ENCODE results near the gene FOXA1. TPM values are rescaled to one million over a fixed set of nuclear protein-coding genes. Genes with fewer than 3 reads are reported as not detected.
"Not testable (repeated sequence)": the region's sequence is repeated elsewhere in the genome, so short reads cannot be mapped to it uniquely, and the experiment has no call there.

The FOXA1 gene
- total and polyA plus RNA-seq, 7 experiments from 2014 or later, result not detected

- ChIA-PET CTCF (no interaction called here), POLR2A (no interaction called here)
- H3K27me3 ChIP-seq (ENCODE audit: control insufficient read depth in 2 of 2, insufficient read depth in 2 of 2, low read length in 2 of 2), result no peaks in the 10 kb centered on the region
- intact Hi-C loops (cut with micrococcal nuclease), result no loop called here
- no peaks in the 10 kb centered on the region for H3K36me3 ChIP-seq (ENCODE audit: control insufficient read depth in 2 of 3, insufficient read depth in 3 of 3, low read length in 3 of 3)
- DNase-seq, result no peak
- no peak for ATAC-seq
- H3K4me1 ChIP-seq (ENCODE audit: control insufficient read depth in 2 of 2, insufficient read depth in 2 of 2, low read length in 2 of 2), result no peaks in the 10 kb centered on the region
- no peak overlapping the region for H3K4me3 ChIP-seq (ENCODE audit: low read length)
- Mint-ChIP-seq H3K9me3 (peaks cover 0 to 11% (median 0%) of the 10 kb centered on the region in 11 donors), H3K4me1 (peaks cover 0 to 2% (median 0%) of the 10 kb centered on the region in 7 donors), H3K36me3 (no peaks in the 10 kb centered on the region), H3K27ac (no peak overlapping the region), H3K27me3 (peaks cover 0 to 9% (median 4%) of the 10 kb centered on the region in 5 donors), H3K4me3 (no peak overlapping the region)
- H3K9me3 ChIP-seq (ENCODE audit: control insufficient read depth in 2 of 3, low read length in 3 of 3), result no peaks in the 10 kb centered on the region
- no peak overlapping the region for H3K27ac ChIP-seq (ENCODE audit: low read depth, low read length)
Measured at GRCh38 chr14:37566811-37567371, 28.2 kb downstream of the FOXA1 start.

- Mint-ChIP-seq H3K9me3 (peaks cover 0 to 5% (median 0%) of the 10 kb centered on the region in 11 donors), H3K27me3 (peaks cover 0 to 5% (median 0%) of the 10 kb centered on the region in 5 donors), H3K4me3 (no peak overlapping the region), H3K36me3 (no peaks in the 10 kb centered on the region), H3K27ac (no peak overlapping the region), H3K4me1 (no peaks in the 10 kb centered on the region)
- H3K4me3 ChIP-seq (ENCODE audit: low read length), result no peak overlapping the region
- no peaks in the 10 kb centered on the region for H3K27me3 ChIP-seq (ENCODE audit: control insufficient read depth in 2 of 2, insufficient read depth in 2 of 2, low read length in 2 of 2)
- no peaks in the 10 kb centered on the region for H3K36me3 ChIP-seq (ENCODE audit: control insufficient read depth in 2 of 3, insufficient read depth in 3 of 3, low read length in 3 of 3)
- intact Hi-C loops (cut with micrococcal nuclease), result no loop called here
- no peaks in the 10 kb centered on the region for H3K9me3 ChIP-seq (ENCODE audit: control insufficient read depth in 2 of 3, low read length in 3 of 3)
- POLR2A ChIA-PET, result no interaction called here
- no peak overlapping the region for H3K27ac ChIP-seq (ENCODE audit: low read depth, low read length)
- CTCF ChIA-PET, result no interaction called here
- DNase-seq (no peak), ATAC-seq (no peak)
- H3K4me1 ChIP-seq (ENCODE audit: control insufficient read depth in 2 of 2, insufficient read depth in 2 of 2, low read length in 2 of 2), result no peaks in the 10 kb centered on the region
Measured at GRCh38 chr14:37565550-37565949, 29.5 kb downstream of the FOXA1 start.

GRCh38 chr14:37563189-37563588 lies 31.9 kb downstream of the FOXA1 start:
- peaks cover 0 to 5% (median 0%) of the 10 kb centered on the region in 5 donors for H3K27me3 Mint-ChIP-seq
- CTCF ChIA-PET, result no interaction called here
- POLR2A ChIA-PET, result no interaction called here
- ATAC-seq (no peak), DNase-seq (no peak)
- H3K36me3 Mint-ChIP-seq, result no peaks in the 10 kb centered on the region
- H3K36me3 ChIP-seq (ENCODE audit: control insufficient read depth in 2 of 3, insufficient read depth in 3 of 3, low read length in 3 of 3), result no peaks in the 10 kb centered on the region
- H3K9me3 ChIP-seq (ENCODE audit: control insufficient read depth in 2 of 3, low read length in 3 of 3), result no peaks in the 10 kb centered on the region
- H3K27me3 ChIP-seq (ENCODE audit: control insufficient read depth in 2 of 2, insufficient read depth in 2 of 2, low read length in 2 of 2), result no peaks in the 10 kb centered on the region
- peaks cover 0 to 5% (median 0%) of the 10 kb centered on the region in 11 donors for H3K9me3 Mint-ChIP-seq
- intact Hi-C loops (cut with micrococcal nuclease), result no loop called here
- no peak overlapping the region for H3K27ac Mint-ChIP-seq
- H3K27ac ChIP-seq (ENCODE audit: low read depth, low read length), result no peak overlapping the region
- H3K4me3 ChIP-seq (ENCODE audit: low read length), result no peak overlapping the region
- no peaks in the 10 kb centered on the region for H3K4me1 Mint-ChIP-seq
- no peaks in the 10 kb centered on the region for H3K4me1 ChIP-seq (ENCODE audit: control insufficient read depth in 2 of 2, insufficient read depth in 2 of 2, low read length in 2 of 2)
- no peak overlapping the region for H3K4me3 Mint-ChIP-seq

GRCh38 chr14:37559386-37559785 lies 35.7 kb downstream of the FOXA1 start:
- intact Hi-C loops (cut with micrococcal nuclease), result no loop called here
- H3K4me1 ChIP-seq (ENCODE audit: control insufficient read depth in 2 of 2, insufficient read depth in 2 of 2, low read length in 2 of 2), result no peaks in the 10 kb centered on the region
- Mint-ChIP-seq H3K27ac (no peak overlapping the region), H3K27me3 (peaks cover 0 to 5% (median 0%) of the 10 kb centered on the region in 5 donors), H3K4me1 (no peaks in the 10 kb centered on the region), H3K9me3 (peaks cover 1 to 19% (median 11%) of the 10 kb centered on the region in 11 donors), H3K4me3 (no peak overlapping the region), H3K36me3 (peaks cover 0 to 9% (median 4%) of the 10 kb centered on the region in 5 donors)
- H3K27me3 ChIP-seq (ENCODE audit: control insufficient read depth in 2 of 2, insufficient read depth in 2 of 2, low read length in 2 of 2), result no peaks in the 10 kb centered on the region
- DNase-seq (no peak), ATAC-seq (no peak)
- CTCF ChIA-PET, result no interaction called here
- no peaks in the 10 kb centered on the region for H3K9me3 ChIP-seq (ENCODE audit: control insufficient read depth in 2 of 3, low read length in 3 of 3)
- no peaks in the 10 kb centered on the region for H3K36me3 ChIP-seq (ENCODE audit: control insufficient read depth in 2 of 3, insufficient read depth in 3 of 3, low read length in 3 of 3)
- POLR2A ChIA-PET, result no interaction called here
- H3K4me3 ChIP-seq (ENCODE audit: low read length), result no peak overlapping the region
- H3K27ac ChIP-seq (ENCODE audit: low read depth, low read length), result no peak overlapping the region

DNA sequence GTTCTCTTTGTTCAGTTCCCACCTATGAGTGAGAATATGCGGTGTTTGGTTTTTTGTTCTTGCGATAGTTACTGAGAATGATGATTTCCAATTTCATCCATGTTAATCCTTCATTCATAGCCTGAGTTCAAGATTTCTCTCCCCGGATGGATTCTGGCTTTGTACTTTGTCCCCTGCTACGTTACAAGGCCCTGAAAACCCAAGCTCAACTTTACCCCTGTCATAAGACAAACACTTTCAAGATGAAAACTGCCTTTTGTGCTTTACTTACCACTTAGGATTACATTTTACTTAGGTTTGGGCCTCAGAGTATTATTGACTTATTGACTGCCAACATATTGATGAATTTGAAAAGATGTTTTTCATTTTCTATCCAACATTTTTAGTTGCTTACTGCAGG lies 36.3 kb downstream of the FOXA1 start:
- no peak overlapping the region for H3K4me3 ChIP-seq (ENCODE audit: low read length)
- H3K27ac ChIP-seq (ENCODE audit: low read depth, low read length), result no peak overlapping the region
- Mint-ChIP-seq H3K27ac (no peak overlapping the region), H3K36me3 (peaks cover 0 to 9% (median 4%) of the 10 kb centered on the region in 5 donors), H3K9me3 (peaks cover 1 to 25% (median 15%) of the 10 kb centered on the region in 11 donors), H3K27me3 (peaks cover 0 to under 1% (median 0%) of the 10 kb centered on the region in 5 donors), H3K4me1 (no peaks in the 10 kb centered on the region), H3K4me3 (no peak overlapping the region)
- ChIA-PET POLR2A (no interaction called here), CTCF (no interaction called here)
- ATAC-seq (no peak), DNase-seq (no peak)
- H3K9me3 ChIP-seq (ENCODE audit: control insufficient read depth in 2 of 3, low read length in 3 of 3), result no peaks in the 10 kb centered on the region
- intact Hi-C loops (cut with micrococcal nuclease), result no loop called here
- H3K36me3 ChIP-seq (ENCODE audit: control insufficient read depth in 2 of 3, insufficient read depth in 3 of 3, low read length in 3 of 3), result no peaks in the 10 kb centered on the region
- H3K4me1 ChIP-seq (ENCODE audit: control insufficient read depth in 2 of 2, insufficient read depth in 2 of 2, low read length in 2 of 2), result no peaks in the 10 kb centered on the region
- no peaks in the 10 kb centered on the region for H3K27me3 ChIP-seq (ENCODE audit: control insufficient read depth in 2 of 2, insufficient read depth in 2 of 2, low read length in 2 of 2)

DNA sequence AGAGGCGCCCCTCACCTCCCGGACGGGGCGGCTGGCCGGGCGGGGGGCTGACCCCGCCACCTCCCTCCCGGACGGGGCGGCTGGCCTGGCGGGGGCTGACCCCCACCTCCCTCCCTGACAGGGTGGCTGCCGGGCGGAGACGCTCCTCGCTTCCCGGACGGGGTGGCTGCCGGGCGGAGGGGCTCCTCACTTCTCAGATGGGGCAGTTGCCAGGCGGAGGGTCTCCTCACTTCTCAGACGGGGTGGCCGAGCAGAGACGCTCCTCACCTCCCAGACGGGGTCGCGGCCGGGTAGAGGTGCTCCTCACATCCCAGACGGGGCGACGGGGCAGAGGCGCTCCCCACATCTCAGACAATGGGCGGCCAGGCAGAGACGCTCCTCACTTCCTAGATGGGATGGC lies 39.5 kb downstream of the FOXA1 start:
- POLR2A ChIA-PET; intact Hi-C loops (cut with micrococcal nuclease): not testable (repeated sequence)

DNA sequence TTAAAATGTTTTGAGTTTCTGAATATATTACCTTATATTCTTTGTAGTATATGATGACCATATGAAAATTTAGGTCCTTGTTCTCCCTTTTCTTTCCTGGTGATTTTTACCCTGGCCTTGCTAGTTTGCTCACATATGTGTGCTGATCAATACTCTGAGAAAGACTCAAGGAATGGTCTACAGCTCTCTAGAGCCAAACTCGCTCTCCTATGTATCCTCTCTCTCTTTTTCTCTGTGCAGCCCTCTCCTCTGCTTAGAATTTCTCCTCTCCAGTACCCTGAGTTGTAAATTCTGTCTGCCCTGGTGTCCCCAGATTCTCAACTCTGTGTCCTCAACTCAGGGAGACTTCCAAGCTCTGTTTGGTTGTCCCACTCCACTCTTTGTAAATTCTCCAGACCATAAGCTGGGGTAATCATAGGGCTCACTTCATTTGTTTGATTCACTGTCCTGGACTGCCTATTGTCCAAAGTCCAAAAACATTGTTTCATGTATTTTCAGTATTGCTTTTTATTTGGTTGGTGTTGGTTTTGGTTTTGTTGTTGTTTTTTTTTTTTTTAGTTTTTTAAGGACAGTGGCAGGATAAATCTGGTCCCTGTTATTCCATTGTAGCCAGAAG lies 41.0 kb downstream of the FOXA1 start:
- Mint-ChIP-seq H3K4me1 (no peaks in the 10 kb centered on the region), H3K9me3 (peaks cover 3 to 37% (median 18%) of the 10 kb centered on the region in 11 donors), H3K4me3 (no peak overlapping the region), H3K27ac (no peak overlapping the region), H3K27me3 (no peaks in the 10 kb centered on the region), H3K36me3 (peaks cover 0 to 9% (median 4%) of the 10 kb centered on the region in 5 donors)
- intact Hi-C loops (cut with micrococcal nuclease), result no loop called here
- DNase-seq (no peak), ATAC-seq (no peak)
- H3K36me3 ChIP-seq (ENCODE audit: control insufficient read depth in 2 of 3, insufficient read depth in 3 of 3, low read length in 3 of 3), result no peaks in the 10 kb centered on the region
- ChIA-PET POLR2A (no interaction called here), CTCF (no interaction called here)
- H3K27ac ChIP-seq (ENCODE audit: low read depth, low read length), result no peak overlapping the region
- no peaks in the 10 kb centered on the region for H3K9me3 ChIP-seq (ENCODE audit: control insufficient read depth in 2 of 3, low read length in 3 of 3)
- no peaks in the 10 kb centered on the region for H3K27me3 ChIP-seq (ENCODE audit: control insufficient read depth in 2 of 2, insufficient read depth in 2 of 2, low read length in 2 of 2)
- H3K4me3 ChIP-seq (ENCODE audit: low read length), result no peak overlapping the region
- H3K4me1 ChIP-seq (ENCODE audit: control insufficient read depth in 2 of 2, insufficient read depth in 2 of 2, low read length in 2 of 2), result no peaks in the 10 kb centered on the region

More for the DNA sequence above, 39.5 kb downstream of the FOXA1 start:
- CTCF ChIA-PET; H3K27ac Mint-ChIP-seq; H3K4me1 Mint-ChIP-seq; H3K9me3 ChIP-seq (ENCODE audit: control insufficient read depth in 2 of 3, low read length in 3 of 3); H3K27me3 ChIP-seq (ENCODE audit: control insufficient read depth in 2 of 2, insufficient read depth in 2 of 2, low read length in 2 of 2); H3K27me3 Mint-ChIP-seq; H3K4me3 ChIP-seq (ENCODE audit: low read length); DNase-seq; H3K36me3 Mint-ChIP-seq; ATAC-seq; H3K4me1 ChIP-seq (ENCODE audit: control insufficient read depth in 2 of 2, insufficient read depth in 2 of 2, low read length in 2 of 2); H3K27ac ChIP-seq (ENCODE audit: low read depth, low read length); H3K4me3 Mint-ChIP-seq; H3K36me3 ChIP-seq (ENCODE audit: control insufficient read depth in 2 of 3, insufficient read depth in 3 of 3, low read length in 3 of 3): not testable (repeated sequence)
- peaks cover 3 to 37% (median 18%) of the 10 kb centered on the region in 11 donors for H3K9me3 Mint-ChIP-seq
